Stimulated activated CD4-positive, alpha-beta T cell treated with anti-CD3 and anti-CD28 coated beads, Interleukin-15, amount 100 ng/mL, for 24 hours (primary cell): ENCODE results near the gene TCF15.
"Not testable (repeated sequence)": the region's sequence is repeated elsewhere in the genome, so short reads cannot be mapped to it uniquely, and the experiment has no call there.

Experiments
- DNase-seq: peaks from one replicate; pipeline ENCODE4 v3.0.0-alpha.2; 2020

TCF15 gene

DNA sequence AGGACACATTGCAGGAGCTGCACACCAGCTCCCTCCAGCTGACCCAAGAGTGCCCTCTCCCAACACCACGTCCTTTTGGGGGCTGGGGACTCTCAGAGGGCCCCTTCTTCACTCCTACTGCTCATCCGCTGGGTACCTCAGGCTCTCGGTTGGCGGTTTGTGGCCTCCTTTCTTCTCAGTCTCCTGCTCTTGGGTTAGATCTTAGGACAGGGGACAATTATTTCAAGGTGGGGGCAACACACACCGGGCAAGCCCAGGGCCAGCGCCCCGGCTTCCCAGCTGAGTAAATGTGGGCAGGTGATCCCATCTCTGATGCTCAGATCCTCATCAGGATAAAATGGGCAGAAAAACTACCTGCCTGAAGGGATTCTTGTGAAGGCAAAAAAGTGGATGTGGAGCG is 1.1 kb downstream of the TCF15 start:
- DNase-seq = no peak

DNA sequence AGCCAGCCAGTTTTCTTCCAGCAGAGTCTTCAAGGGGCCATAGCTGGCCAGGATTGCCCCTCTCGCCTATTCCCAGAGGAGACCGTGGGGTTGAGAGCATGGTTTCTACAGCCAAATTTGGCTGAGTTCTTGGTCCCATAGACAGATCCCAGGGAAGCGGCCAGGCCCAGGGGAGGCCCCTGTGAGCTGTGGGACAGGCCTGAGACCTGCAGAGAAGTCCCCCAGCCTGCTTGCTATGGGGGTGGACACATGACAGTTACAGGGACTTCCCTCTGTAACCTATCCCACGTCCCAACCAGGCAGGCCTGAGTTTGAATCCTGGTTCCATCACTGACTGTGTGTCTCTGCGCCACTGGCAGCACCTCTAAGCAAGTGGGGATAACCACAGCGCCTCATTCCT is 2.6 kb downstream of the TCF15 start:
- DNase-seq = no peak

DNA sequence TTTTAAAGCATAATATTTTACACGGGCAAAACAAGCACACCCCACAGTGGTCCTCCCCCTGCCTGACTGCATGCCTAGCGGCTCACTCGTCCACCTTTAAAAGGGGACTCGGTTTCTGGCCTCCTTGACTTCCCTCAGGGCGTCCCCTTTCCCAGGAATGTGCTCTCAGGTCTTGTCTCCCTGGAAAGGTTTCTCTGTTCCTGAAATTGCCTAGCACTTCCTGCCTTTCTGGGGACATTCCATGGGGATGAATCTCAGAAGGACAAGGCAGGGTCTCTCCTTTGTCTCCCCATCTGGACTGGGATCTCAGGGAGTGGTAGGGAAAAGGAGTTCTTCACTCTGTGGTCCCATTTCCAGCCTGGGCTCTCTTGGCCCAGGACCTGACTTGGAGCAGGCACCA is 4.9 kb downstream of the TCF15 start:
- DNase-seq = no peak

DNA sequence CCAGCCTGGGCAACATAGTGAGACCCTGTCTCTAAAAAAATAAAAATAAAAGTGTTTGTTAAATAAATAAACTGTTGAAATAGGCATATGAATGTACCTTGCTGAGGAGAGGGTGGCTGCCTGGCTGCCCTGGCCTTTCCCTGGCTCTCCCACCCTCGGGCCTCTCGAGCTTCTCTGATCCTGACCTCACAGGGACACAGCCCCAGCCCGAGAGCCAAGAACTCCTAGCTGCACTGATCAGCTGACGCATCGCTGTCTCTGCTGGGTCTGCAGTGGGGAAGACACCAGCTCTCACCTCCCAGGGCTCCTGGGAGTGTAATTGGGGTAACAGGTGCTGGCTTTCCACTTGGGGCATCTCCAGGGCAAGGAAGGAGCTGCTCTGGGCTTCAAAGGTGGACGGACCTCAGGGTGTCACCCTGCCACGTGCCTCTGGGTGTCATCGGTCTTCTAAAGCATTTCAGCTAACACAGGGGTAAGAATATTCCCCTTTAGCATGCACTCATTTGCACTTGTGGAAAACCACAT is 6.9 kb downstream of the TCF15 start:
- no peak for DNase-seq

DNA sequence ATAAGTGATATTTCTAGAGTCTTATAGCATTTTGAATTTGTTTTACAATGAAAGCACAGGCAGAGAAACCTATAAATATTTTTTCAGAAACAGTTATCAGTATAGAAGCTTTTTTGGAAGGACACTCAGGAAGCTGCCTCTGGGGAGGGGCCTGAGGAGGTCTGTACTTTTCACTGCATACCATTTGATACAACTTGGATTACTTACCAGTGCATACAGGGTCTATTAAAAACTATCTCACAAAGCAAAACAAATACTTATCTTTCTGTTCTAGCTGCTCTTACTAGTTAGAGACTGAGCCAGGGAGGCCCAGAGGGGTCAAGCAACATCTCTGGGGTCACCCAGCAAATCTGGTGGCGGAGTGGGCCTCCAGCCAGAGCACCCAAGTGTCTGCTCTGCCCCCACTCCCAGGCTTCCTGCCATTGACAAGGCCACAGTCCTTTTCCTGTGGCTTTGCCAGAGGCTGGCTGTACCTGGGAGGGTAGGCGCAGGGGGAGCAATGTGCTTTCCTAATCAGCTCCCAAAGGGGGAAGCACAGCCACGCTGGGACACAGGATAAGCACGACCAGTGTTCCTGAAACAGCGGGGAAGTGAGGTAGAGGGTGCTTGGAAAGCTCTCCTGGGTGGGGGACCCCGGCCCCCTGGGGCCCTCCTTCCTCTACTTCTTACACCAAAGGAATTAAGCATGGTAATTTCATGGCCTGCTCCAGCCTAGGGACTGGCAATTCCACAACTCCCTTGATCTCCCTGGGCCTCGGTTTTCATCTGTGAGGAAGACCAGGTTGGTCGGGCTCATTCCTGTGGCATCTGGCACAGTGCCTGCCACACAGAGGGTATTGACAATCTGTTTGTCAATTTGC is 7.8 kb downstream of the TCF15 start:
- no peak for DNase-seq

DNA sequence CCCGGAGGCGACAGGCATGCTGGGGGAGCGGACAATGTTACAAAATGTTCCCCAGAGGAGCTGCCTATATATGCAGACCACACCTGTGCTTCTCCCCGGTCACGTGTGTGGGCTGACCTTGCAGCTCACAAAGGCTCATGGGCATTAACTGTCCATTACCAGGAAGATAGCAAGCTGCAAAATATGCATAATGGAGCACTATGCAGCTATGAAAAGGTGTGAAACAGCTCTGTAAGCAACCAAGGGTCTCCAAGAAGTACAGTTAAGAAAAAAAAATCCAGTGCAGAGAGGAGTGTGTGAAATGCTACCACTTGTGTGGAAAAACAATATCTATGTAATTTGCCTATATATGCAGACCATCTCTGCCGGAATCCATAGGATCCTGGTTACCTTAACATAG is 9.4 kb downstream of the TCF15 start:
- no peak for DNase-seq

DNA sequence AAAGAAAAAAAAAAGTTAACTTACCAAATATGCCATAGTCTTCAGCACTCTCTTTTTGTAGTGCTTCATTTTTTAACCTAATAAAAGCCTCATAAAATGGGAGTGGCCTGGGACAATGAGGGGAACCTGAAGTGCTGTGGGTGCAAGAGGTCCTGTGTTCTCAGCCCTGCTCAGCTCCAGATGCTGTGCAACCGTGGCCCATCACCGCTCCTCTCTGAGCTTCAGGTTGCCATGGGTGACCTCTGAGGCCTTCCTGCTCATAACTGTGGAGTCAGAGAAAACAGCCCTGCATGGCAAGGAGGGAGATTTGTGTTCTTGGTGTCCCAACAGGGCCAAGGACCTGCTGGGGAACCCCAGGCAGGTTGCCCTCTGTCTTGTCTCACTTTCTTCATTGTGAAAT is 10.0 kb downstream of the TCF15 start:
- no peak for DNase-seq

DNA sequence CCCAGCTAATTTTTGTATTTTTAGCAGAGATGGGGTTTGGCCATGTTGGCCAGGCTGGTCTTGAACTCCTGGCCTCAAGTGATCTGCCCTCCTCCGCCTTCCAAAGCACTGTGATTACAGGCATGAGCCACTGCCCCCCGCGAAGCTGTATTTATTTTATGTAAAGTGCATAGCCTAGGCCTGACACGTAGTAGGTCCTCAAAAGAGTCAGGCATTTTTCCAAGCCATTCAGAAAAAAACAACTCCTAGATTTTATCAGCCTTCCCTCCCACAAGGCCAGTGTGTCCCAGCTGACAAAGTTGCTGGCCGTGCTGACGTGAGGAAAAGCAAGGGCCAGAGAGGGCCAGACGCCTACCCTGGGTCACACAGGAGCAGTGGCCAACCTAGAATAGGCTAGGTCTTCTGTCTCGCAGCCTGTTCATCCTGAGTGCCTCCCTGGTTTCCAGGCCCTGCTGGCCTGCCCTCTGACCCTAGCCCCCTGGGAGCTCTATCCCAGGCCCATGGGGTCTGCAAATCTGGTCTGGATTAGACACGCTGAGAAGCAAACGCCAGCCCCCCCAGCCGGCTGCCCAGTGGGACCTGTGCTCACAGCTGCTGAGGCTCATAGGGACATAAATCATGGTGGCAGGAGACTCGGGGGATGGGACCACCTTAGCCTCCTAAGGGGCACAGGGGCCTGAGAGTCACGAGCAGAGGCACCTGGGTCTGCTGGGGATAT is 11.8 kb downstream of the TCF15 start:
- no peak for DNase-seq

DNA sequence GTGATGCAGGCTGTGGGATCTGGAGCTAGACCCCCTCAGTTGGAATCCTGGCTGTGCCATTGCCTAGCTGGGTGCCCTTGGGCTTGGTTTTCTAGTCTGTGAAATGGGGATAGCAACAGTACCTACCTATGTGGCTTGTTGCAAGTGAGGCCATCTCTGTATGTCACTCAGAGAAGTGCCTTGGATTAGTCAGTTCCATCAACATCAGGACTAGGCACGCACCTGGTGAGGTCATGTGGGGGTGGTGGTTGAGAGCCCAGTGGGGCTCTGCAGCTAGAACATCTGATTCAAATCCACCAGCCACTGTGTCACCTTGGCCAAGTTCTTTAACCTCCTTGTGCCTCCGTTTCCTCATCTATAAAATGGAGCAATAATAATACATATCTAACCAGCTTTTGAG is 12.5 kb downstream of the TCF15 start:
- no peak for DNase-seq

DNA sequence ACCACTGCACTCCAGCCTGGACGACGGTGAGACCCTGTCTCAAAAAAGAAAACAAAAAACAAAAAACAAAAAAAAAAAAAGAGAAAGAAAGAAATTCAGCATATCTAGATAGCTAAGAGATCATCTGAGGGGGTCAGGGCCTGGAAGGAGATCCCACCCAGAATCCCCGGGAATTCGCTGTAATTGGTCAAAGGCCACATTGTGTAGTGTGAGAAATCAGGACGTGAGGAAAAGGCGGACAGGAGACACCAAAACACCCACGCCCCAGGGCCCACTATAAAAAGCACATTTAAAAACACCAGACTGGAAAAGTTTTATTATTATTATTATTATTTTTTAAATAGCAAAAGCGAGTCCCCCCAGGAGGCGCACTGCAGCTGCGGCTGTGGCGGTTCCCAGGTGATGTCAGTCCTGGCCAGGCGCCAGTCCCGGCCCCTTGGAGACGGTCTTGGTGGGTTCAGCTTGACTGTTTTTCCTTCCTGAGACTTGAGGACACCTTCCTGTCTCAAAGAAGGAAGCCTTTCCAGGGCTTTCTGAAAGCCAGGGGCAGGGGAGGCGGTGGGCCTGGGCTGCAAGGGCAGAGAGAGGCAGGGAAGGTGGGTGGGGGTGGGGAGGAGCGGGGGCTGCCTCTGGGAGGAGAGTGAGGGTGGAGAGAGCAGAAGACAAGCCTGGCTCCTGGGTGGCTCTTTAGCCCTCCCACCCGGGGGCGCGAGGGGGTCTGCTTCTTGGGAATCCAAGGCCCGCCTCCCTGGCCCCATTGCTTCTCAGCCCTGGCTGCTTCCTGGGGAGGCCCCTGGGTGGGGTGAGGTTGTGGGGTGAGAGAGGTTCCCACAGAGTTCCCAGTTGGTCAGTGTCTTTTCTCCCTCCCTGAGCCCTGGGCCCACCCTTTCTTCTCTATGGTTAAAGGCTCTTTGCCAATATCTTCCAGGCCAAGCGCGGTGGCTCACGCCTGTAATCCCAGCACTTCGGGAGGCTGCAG is 14.5 kb downstream of the TCF15 start:
- no peak for DNase-seq

DNA sequence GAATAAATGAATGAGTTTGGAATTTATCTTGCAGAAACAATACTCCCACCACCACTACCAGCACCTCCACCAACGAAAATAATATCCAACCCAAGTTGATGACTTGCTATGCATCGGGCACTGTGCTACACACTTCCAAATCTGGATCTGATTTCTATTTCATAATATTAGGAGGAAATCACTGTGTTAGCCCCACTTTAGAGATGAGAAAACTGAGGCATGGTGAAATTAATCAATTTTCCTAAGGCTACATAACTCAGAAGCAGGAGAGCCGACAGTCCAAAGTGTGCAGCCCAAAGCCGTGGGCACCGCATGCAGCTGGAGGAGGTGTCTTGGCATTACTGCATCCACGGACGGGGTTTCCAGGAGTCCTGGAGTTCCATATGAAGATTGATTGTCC is 17.6 kb downstream of the TCF15 start:
- no peak for DNase-seq

DNA sequence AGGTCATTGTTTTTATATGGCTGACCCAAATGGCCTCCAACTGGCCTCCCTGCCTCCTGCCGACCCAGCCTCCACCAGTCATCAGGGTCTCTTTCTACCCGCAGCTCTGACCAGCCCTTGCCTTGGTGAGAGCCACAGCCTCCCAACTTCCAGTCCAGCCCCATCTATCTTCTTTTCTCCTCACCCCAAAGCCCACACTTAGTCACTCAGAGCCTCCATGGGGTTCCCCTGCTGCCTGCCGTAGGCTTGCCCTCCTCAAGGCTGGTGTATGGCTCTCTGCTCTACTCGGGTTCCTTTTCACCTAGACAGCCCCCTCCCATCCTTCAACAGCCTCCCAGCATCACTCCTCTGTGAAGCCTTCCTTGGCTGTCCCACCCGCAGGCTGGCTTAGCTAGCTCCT is 18.2 kb downstream of the TCF15 start:
- DNase-seq = no peak

DNA sequence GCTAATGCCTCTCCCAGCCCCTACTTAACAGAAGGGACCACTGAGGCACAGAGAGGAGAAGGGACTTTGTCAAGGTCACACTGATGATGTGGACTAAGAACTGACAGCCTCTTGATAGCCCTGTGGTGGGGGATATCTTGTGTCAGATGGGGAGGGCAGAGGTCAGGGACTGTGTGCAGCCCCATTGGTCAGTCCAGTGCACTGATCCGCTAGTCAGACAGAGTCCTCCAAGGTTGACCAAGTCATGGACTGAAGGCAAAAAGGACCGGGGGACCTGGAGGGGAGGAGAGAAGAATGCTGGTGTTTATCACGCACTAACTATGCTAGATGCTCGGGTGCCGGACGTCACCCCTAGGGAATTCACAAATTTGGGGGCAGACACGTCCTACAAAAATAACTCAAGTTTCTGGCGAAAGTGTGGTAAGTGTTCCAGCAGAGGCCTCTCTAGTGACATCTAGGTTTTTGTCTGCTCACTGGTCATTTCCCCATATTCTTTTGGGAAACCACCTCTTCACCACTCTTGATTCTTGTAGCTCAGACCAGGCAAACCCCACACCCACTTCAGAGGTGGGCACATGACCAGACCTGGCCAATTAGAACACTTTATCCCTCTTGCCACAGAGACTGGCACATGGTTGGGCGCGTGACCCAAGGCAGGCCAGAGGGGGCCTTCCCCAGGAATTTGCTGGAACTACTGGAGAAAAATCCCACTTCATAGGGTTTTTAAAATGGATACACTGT is 21.0 kb downstream of the TCF15 start:
- no peak for DNase-seq

DNA sequence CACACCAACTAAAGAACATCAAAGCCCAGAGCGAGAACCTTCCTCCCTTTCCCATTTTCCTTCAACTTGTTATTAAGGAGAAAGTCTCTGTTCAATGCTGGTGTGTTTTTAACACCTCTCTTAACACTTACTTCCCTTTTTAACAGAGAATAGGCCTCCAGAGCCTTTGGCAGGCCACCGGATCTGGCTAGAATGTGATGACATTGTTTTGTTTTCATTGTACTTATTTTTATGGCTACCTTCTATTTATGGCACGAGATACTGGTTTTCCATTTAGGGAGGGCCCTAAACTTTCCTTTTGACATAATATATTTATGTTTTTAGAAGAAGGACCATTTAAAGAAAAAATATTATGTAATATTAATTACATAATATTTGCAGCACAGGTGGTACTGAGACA is 21.6 kb downstream of the TCF15 start:
- DNase-seq = no peak

DNA sequence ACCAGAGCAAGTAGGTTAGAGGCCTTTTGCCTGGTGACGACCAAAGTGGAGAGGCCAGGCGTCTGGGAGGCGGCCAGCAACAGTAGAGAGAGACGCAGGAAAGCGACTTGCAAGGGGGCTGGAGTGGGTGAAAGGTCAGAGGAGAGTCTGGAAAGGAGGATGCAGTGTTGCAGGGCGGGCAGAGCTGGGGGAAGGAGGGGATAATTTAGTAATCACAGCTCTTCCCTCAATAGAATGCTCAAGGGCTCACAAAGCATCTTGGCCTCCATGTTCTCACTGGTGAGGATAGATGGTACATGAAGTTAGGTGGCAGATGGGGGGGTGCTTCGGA is 25.2 kb downstream of the TCF15 start:
- no peak for DNase-seq

DNA sequence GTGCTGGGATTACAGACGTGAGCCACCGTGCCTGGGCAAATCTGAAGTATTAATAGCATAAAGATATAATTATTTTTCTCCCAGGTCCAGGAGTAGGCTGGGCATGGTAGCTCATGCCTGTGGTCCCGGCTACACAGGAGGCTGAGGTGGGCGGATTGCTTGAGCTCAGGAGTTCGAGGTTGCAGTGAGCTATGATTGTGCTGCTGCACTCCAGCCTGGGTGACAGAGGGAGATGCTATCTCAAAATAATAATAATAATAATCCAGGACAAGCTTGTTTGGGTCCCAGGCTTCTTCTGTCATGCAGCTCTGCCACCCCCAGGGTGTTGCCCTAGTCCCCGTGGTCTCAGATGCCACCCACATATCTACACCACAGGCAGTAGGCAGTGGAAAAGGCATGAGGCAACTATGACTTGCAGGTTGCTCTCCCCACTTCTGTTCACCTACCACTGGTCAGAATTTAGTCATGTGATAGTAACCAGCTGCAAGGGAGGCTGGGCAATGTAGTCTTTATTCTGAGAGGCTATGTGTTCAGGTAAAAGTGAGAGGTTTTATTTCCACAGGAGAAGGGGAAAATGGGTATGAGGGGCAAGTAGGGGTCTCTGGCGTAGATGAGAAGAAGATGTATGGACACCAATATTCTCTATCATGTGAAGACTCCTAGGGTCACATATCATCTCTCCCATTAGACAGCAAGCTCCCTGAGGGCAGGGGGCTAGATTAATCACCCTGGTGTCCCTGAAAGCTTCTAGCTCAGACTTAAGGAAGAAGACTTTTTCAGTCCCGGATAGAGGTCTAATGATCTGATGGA is 25.7 kb downstream of the TCF15 start:
- DNase-seq = peak; percentile 23

DNA sequence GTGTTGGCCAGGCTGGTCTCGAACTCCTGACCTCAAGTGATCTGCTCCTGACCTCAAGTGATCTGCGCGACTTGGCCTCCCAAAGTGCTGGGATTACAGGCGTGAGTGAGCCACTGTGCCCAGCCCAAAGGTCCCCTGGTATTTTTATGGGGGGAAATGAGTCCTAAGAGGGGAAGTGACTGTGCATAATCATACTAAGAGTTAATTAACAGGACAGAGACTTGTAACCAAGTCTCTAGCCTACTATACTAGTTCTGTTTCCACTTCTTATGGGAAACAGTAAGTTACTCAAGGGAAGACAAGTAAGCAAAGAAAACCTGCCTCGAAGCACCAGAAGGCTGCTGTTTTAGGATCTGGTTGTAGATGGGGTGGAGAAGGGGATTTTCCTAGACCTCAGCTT is 27.9 kb downstream of the TCF15 start:
- no peak for DNase-seq

DNA sequence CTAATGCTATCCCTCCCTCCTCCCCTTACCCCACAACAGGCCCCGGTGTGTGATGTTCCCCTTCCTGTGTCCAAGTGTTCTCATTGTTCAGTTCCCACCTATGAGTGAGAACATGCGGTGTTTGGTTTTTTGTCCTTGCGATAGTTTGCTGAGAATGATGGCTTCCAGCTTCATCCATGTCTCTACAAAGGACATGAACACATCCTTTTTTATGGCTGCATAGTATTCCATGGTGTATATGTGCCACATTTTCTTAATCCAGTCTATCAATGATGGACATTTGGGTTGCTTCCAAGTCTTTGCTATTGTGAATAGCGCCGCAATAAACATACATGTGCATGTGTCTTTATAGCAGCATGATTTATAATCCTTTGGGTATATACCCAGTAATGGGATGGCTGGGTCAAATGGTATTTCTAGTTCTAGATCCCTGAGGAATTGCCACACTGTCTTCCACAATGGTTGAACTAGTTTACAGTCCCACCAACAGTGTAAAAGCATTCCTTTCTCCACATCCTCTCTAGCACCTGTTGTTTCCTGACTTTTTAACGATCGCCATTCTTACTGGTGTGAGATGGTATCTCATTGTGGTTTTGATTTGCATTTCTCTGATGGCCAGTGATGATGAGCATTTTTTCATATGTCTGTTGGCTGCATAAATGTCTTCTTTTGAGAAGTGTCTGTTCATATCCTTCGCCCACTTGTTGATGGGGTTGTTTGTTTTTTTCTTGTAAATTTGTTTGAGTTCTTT is 31.0 kb downstream of the TCF15 start:
- not testable (repeated sequence) for DNase-seq

DNA sequence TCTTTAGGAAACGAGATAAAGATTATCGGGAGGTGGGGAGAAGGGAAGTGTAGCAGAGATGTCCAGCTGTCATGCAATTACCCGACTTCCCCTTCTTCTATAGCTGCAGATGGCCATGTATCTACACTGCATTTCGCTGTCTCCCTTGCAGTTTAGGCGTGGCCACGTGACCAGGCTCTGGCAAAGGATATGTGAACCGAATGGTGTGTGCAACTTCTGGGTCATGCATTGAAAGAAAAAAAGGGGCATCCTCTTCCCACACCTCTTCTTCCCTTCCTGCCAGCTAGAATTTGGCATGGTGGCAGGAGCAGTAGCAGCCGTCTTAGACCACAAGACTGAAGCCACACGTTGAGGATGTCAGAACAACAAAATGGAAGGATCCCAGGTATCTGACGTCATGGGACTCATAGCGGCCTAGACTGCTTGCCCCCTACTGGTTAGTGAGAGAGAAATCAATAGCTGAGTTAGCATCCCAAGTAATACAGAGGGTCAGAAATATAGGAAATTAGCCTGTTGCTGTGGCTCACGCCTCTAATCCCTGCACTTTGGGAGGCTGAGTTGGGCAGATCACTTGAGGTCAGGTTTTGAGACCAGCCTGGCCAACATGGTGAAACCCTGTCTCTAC is 32.8 kb downstream of the TCF15 start:
- no peak for DNase-seq

DNA sequence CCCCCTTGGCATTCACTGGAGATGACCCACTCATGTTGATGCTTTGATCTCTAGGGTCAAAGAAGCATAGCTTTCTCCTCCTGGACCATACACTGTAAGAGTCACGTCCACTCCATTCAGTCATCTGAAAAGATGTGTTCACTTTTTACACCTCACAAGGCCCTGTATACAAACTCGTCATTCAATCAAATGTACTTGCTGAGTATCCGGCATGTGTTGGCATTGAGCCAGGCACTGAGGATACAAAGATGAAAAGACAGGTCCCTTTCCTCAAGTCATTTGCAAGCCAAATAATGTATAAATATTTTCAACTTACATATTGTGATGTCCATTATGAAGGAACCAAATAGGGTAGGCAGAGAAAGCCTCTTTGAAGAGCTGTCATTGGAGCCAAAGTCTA is 34.0 kb downstream of the TCF15 start:
- DNase-seq = no peak
